GM15510 (cell line): Measurements from ENCODE around the gene CELF4.

Experiments
- POLR2A ChIP-seq: IDR thresholded peaks from 3 replicates; pipeline ENCODE4 v1.6.1; 2011; ENCODE audit warnings: borderline replicate concordance; ENCODE audit not compliant: insufficient read length; ENCODE audit errors: extremely low read depth

CELF4 gene

GRCh38 chr18:37565977-37566478 lies 430 bp upstream of the CELF4 start:
- no peak for TF ChIP-seq POLR2A

- no peak for TF ChIP-seq POLR2A
Observed at GRCh38 chr18:37564711-37565100, 892 bp downstream of the CELF4 start.

GRCh38 chr18:37563931-37564392 lies 1.6 kb downstream of the CELF4 start:
- no peak for TF ChIP-seq POLR2A

- no peak for TF ChIP-seq POLR2A
Observed at GRCh38 chr18:37561986-37562385, 3.6 kb downstream of the CELF4 start.

GRCh38 chr18:37560003-37560402 lies 5.6 kb downstream of the CELF4 start:
- no peak for TF ChIP-seq POLR2A

GRCh38 chr18:37559194-37559593 lies 6.4 kb downstream of the CELF4 start:
- no peak for TF ChIP-seq POLR2A

GRCh38 chr18:37554399-37554787 lies 11.2 kb downstream of the CELF4 start:
- TF ChIP-seq POLR2A = no peak

GRCh38 chr18:37553633-37554398 lies 11.8 kb downstream of the CELF4 start:
- TF ChIP-seq POLR2A = no peak

- no peak for TF ChIP-seq POLR2A
Observed at GRCh38 chr18:37552286-37552685, 13.3 kb downstream of the CELF4 start.

GRCh38 chr18:37551846-37552245 lies 13.8 kb downstream of the CELF4 start:
- no peak for TF ChIP-seq POLR2A

GRCh38 chr18:37551249-37551648 lies 14.3 kb downstream of the CELF4 start:
- no peak for TF ChIP-seq POLR2A

GRCh38 chr18:37550118-37550875 lies 15.3 kb downstream of the CELF4 start:
- no peak for TF ChIP-seq POLR2A

- TF ChIP-seq POLR2A = no peak
Observed at GRCh38 chr18:37548679-37549289, 16.8 kb downstream of the CELF4 start.

GRCh38 chr18:37547196-37547827 lies 18.3 kb downstream of the CELF4 start:
- no peak for TF ChIP-seq POLR2A

GRCh38 chr18:37546651-37547050 lies 18.9 kb downstream of the CELF4 start:
- TF ChIP-seq POLR2A = no peak
